Parathyroid adenoma (tissue), 2 donors: ENCODE measurements around the gene TMF1.

Experiments
- H2AFZ ChIP-seq: fragments of 300-600 bp; sonication (generic); one replicate; pipeline ENCODE4 v1.7.0; 2017; ENCODE audit warnings: antibody characterized with exemption, mild to moderate bottlenecking
- H3K27ac ChIP-seq: fragments of 300-600 bp; sonication (generic); one replicate; pipeline ENCODE4 v1.7.0; 2017
- H3K27me3 ChIP-seq: fragments of 300-600 bp; sonication (generic); one replicate; pipeline ENCODE4 v1.7.0; 2017; ENCODE audit warnings: low read length; ENCODE audit not compliant: control insufficient read depth, insufficient read depth
- H3K36me3 ChIP-seq: fragments of 300-600 bp; sonication (generic); one replicate; pipeline ENCODE4 v1.7.0; 2017; ENCODE audit warnings: low read length; ENCODE audit not compliant: control insufficient read depth, insufficient read depth
- H3K4me1 ChIP-seq: fragments of 300-600 bp; sonication (generic); one replicate; pipeline ENCODE4 v1.7.0; 2017; ENCODE audit warnings: control low read depth
- H3K4me2 ChIP-seq: fragments of 300-600 bp; sonication (generic); one replicate; pipeline ENCODE4 v1.7.0; 2017; ENCODE audit warnings: low read length
- H3K4me3 ChIP-seq: fragments of 300-600 bp; sonication (generic); one replicate; pipeline ENCODE4 v1.7.0; 2017; ENCODE audit warnings: low read depth, low read length
- H3K79me2 ChIP-seq: fragments of 300-600 bp; sonication (generic); one replicate; pipeline ENCODE4 v1.7.0; 2017; ENCODE audit warnings: control low read depth
- H3K9ac ChIP-seq: fragments of 300-600 bp; sonication (generic); one replicate; pipeline ENCODE4 v1.7.0; 2017; ENCODE audit warnings: mild to moderate bottlenecking
- H3K9me3 ChIP-seq: fragments of 300-600 bp; sonication (generic); one replicate; pipeline ENCODE4 v1.7.0; 2017; ENCODE audit warnings: low read length; ENCODE audit not compliant: control insufficient read depth
- CTCF ChIP-seq: fragments of 300-600 bp; sonication (generic); IDR thresholded peaks from one replicate; pipeline ENCODE4 v1.7.0; 2017; ENCODE audit warnings: antibody characterized with exemption, mild to moderate bottlenecking
- donor health status: primary hyperparathyroidism.

TMF1 gene

GRCh38 chr3:69012800-69013252 is 39.3 kb downstream of the TMF1 start:
- peak overlapping the region; percentile 71 for H3K4me3 ChIP-seq
- TF ChIP-seq CTCF, result no peak
- H3K79me2 ChIP-seq, result no peaks in the 10 kb centered on the region
- peak overlapping the region; percentile 86 for H3K4me2 ChIP-seq
- H3K27ac ChIP-seq, result peak overlapping the region; percentile 87
- H3K4me1 ChIP-seq, result peaks cover 7% of the 10 kb centered on the region
- H2AFZ ChIP-seq, result peak overlapping the region; percentile 90
- peak overlapping the region; percentile 28 for H3K9ac ChIP-seq
- no peaks in the 10 kb centered on the region for H3K27me3 ChIP-seq
- H3K9me3 ChIP-seq, result no peaks in the 10 kb centered on the region
- H3K36me3 ChIP-seq, result no peaks in the 10 kb centered on the region

GRCh38 chr3:69012100-69012799 is 39.9 kb downstream of the TMF1 start:
- Histone ChIP-seq H3K27me3 (no peaks in the 10 kb centered on the region), H3K79me2 (no peaks in the 10 kb centered on the region), H3K27ac (peak overlapping the region; percentile 87), H3K36me3 (no peaks in the 10 kb centered on the region), H2AFZ (peak overlapping the region; percentile 90), H3K4me3 (peak overlapping the region; percentile 71), H3K4me2 (peak overlapping the region; percentile 86), H3K9me3 (no peaks in the 10 kb centered on the region), H3K4me1 (peaks cover 7% of the 10 kb centered on the region), H3K9ac (peak overlapping the region; percentile 28)
- TF ChIP-seq CTCF, result no peak

- no peak for TF ChIP-seq CTCF
- H3K79me2 ChIP-seq, result no peaks in the 10 kb centered on the region
Measured at GRCh38 chr3:69011096-69011730, 40.9 kb downstream of the TMF1 start.

GRCh38 chr3:69009559-69010410 is 42.3 kb downstream of the TMF1 start:
- H3K79me2 ChIP-seq, result no peaks in the 10 kb centered on the region
- no peak for TF ChIP-seq CTCF
- no peak overlapping the region for H3K4me2 ChIP-seq
- no peak overlapping the region for H3K4me3 ChIP-seq
- no peak overlapping the region for H3K27ac ChIP-seq
- no peak overlapping the region for H3K9ac ChIP-seq
- H3K4me1 ChIP-seq, result peaks cover 7% of the 10 kb centered on the region
- H3K9me3 ChIP-seq, result no peaks in the 10 kb centered on the region
- no peaks in the 10 kb centered on the region for H3K27me3 ChIP-seq
- H3K36me3 ChIP-seq, result no peaks in the 10 kb centered on the region
- H2AFZ ChIP-seq, result no peak overlapping the region

More at GRCh38 chr3:69011096-69011730, 40.9 kb downstream of the TMF1 start:
- Histone ChIP-seq H3K36me3 (no peaks in the 10 kb centered on the region), H3K27me3 (no peaks in the 10 kb centered on the region), H2AFZ (no peak overlapping the region), H3K9me3 (no peaks in the 10 kb centered on the region), H3K4me3 (no peak overlapping the region), H3K4me1 (peaks cover 7% of the 10 kb centered on the region), H3K27ac (no peak overlapping the region), H3K4me2 (no peak overlapping the region), H3K9ac (no peak overlapping the region)
